Activated T-cell treated with anti-CD3 and anti-CD28 coated beads, Interleukin-2, amount 50 U/mL, for 24 hours (primary cell): ENCODE results near the gene BCL11B.

ENCODE experiments used
- DNase-seq: peaks from one replicate; pipeline ENCODE4 v3.0.0-alpha.2; 2020
- H3K27ac Mint-ChIP-seq: 2 replicates; pipeline ENCODE4 v1.8.0; 2020; ENCODE audit warnings: mild to moderate bottlenecking, mixed read lengths
- H3K27me3 Mint-ChIP-seq: 2 replicates; pipeline ENCODE4 v1.8.0; 2020; ENCODE audit warnings: mixed read lengths
- H3K36me3 Mint-ChIP-seq: 2 replicates; pipeline ENCODE4 v1.8.0; 2020; ENCODE audit warnings: low read depth, mixed read lengths
- H3K4me1 Mint-ChIP-seq: 2 replicates; pipeline ENCODE4 v1.8.0; 2020; ENCODE audit warnings: low read depth, mixed read lengths
- H3K4me3 Mint-ChIP-seq: 2 replicates; pipeline ENCODE4 v1.8.0; 2020; ENCODE audit warnings: mild to moderate bottlenecking, moderate library complexity, mixed read lengths
- H3K9me3 Mint-ChIP-seq: 2 replicates; pipeline ENCODE4 v1.8.0; 2020; ENCODE audit warnings: mixed read lengths

Gene BCL11B

DNA sequence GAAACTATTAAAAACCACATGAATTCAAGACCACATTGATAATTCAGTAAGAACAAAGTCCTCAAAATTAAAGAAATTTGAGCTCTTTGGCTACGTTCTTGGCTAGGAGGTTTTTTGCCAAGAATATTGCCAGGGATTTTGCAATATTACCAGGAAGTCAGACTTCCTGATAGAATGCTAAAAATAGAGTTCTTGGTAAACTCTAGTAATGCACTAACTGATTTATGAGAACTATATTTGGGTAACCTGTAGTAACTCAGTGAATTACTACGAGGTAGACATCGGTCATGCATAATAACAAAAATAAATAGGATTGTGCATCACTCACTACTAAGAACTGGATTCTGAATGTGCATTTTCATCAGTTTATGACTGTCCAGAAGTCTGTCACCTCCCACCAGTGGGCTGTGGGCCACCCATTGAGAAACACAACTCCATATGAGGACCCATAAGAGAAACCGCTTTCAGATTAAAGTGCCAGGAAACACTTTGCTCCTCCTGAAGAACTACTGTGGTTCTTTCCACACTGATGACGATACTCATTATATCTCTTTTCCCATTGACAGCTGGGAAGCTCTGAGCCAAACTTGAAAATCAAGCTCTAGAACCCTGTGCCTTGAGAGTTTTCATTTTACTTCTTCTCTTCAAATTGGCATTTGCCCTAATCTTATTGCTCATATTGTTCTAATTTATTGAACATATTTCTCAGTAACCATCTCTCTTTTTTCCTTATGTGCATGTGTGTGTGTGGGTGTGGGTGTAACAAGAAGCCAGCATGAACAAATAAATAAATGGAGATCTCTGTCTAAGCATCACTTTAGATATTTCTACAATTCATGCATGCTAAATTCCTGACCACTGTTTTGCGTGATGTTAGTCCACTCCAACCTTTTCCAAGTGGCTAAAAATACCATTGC is 116.6 kb downstream of the BCL11B start:
- no peak for DNase-seq
- Mint-ChIP-seq H3K4me1 (peaks cover 6% of the 10 kb centered on the region), H3K4me3 (no peak overlapping the region), H3K27ac (no peak overlapping the region), H3K36me3 (no peaks in the 10 kb centered on the region), H3K27me3 (no peaks in the 10 kb centered on the region), H3K9me3 (no peaks in the 10 kb centered on the region)

DNA sequence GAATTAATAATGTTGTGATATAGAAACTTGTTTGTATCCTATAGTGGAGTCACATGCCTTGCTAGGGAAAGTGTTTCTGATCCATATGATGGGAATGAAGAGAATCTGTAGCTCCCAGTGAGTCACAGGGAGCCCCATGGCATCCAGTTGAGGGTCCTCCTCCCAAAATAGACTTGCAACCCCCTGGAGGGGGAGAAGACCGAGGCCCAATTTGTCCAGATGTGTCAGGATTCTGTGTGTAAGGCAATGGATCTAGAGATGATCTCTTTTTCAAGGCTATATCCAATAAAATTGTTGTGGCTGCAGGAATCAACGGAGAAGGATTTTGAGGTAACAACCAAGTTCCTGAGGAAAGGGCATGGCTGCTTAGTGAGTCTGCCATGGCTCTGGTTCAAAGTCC is 121.8 kb downstream of the BCL11B start:
- DNase-seq, result no peak
- Mint-ChIP-seq H3K27me3 (no peaks in the 10 kb centered on the region), H3K4me1 (no peaks in the 10 kb centered on the region), H3K36me3 (no peaks in the 10 kb centered on the region), H3K9me3 (no peaks in the 10 kb centered on the region), H3K27ac (no peak overlapping the region), H3K4me3 (no peak overlapping the region)

- no peak overlapping the region for H3K4me3 Mint-ChIP-seq
- H3K36me3 Mint-ChIP-seq, result no peaks in the 10 kb centered on the region
- H3K27me3 Mint-ChIP-seq, result no peaks in the 10 kb centered on the region
- DNase-seq, result no peak
- no peaks in the 10 kb centered on the region for H3K9me3 Mint-ChIP-seq
- no peak overlapping the region for H3K27ac Mint-ChIP-seq
- no peaks in the 10 kb centered on the region for H3K4me1 Mint-ChIP-seq
Observed at GRCh38 chr14:99148861-99149610, 123.0 kb downstream of the BCL11B start.

- no peaks in the 10 kb centered on the region for H3K27me3 Mint-ChIP-seq
- H3K4me3 Mint-ChIP-seq, result no peak overlapping the region
- no peaks in the 10 kb centered on the region for H3K4me1 Mint-ChIP-seq
- H3K27ac Mint-ChIP-seq, result no peak overlapping the region
- H3K36me3 Mint-ChIP-seq, result no peaks in the 10 kb centered on the region
- no peak for DNase-seq
- no peaks in the 10 kb centered on the region for H3K9me3 Mint-ChIP-seq
Observed at GRCh38 chr14:99148131-99148530, 123.9 kb downstream of the BCL11B start.

GRCh38 chr14:99147366-99147740 is 124.6 kb downstream of the BCL11B start:
- Mint-ChIP-seq H3K27ac (no peak overlapping the region), H3K4me3 (no peak overlapping the region), H3K4me1 (no peaks in the 10 kb centered on the region), H3K36me3 (no peaks in the 10 kb centered on the region), H3K9me3 (no peaks in the 10 kb centered on the region), H3K27me3 (no peaks in the 10 kb centered on the region)
- DNase-seq, result no peak

DNA sequence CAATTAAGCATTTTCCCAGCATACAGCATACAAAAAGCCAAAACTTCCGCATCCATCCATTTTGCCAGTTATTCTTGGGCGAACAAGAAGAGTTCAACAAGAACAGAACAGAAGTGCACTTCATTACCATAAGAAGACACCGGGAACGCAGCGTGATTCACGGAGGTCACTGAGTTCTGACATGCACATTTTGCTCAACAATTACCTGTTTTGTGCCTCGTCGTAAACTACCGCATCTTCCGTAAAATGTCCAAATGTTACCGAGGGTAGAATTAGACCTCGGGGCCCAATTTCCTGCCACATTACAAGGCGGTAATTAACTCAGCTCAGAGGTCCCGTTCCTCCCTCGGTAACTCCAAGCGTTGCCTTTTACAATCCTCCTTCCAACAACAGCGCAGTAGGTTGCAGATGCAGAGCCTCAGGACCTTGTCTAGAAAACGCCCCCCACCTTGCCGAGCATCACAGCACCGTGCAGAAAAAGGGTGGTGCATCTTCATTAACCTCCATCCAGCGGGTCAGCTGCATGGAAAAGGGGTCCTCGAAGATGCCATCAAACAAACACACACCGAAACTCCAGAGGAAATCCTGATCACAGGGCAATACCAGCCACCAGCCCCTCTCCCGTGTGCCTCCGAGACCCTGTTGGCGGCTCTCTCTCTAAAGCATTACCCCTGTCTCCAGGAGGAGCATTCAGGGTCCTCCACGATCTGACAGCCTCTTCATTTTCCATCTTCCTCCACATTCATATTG is 125.2 kb downstream of the BCL11B start:
- H3K27ac Mint-ChIP-seq, result no peak overlapping the region
- H3K4me3 Mint-ChIP-seq, result no peak overlapping the region
- H3K4me1 Mint-ChIP-seq, result no peaks in the 10 kb centered on the region
- no peaks in the 10 kb centered on the region for H3K27me3 Mint-ChIP-seq
- DNase-seq, result no peak
- no peaks in the 10 kb centered on the region for H3K9me3 Mint-ChIP-seq
- no peaks in the 10 kb centered on the region for H3K36me3 Mint-ChIP-seq

DNA sequence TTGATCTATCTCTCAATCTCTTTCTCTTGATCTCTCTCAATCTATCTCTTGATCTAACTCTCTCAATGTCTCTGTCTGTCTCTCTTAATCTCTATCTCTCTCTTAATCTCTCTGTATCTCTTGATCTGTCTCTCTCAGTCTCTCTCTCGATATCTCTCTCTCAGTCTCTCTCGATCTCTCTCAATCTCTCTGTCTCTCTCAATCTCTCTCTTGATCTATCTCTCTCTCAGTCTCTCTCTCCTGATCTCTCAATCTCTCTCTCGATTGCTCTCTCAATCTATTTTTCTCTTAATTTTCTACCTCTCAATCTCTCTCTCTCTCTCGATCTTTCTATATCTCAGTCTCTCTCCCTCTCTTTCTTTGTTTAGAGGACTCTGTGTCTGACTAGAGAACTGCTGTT is 126.7 kb downstream of the BCL11B start:
- no peaks in the 10 kb centered on the region for H3K4me1 Mint-ChIP-seq
- no peaks in the 10 kb centered on the region for H3K9me3 Mint-ChIP-seq
- no peak for DNase-seq
- H3K36me3 Mint-ChIP-seq, result no peaks in the 10 kb centered on the region
- no peak overlapping the region for H3K27ac Mint-ChIP-seq
- no peaks in the 10 kb centered on the region for H3K27me3 Mint-ChIP-seq
- no peak overlapping the region for H3K4me3 Mint-ChIP-seq

GRCh38 chr14:99143793-99144192 is 128.2 kb downstream of the BCL11B start:
- no peaks in the 10 kb centered on the region for H3K27me3 Mint-ChIP-seq
- H3K9me3 Mint-ChIP-seq, result no peaks in the 10 kb centered on the region
- no peaks in the 10 kb centered on the region for H3K4me1 Mint-ChIP-seq
- no peak overlapping the region for H3K4me3 Mint-ChIP-seq
- no peak for DNase-seq
- no peaks in the 10 kb centered on the region for H3K36me3 Mint-ChIP-seq
- H3K27ac Mint-ChIP-seq, result no peak overlapping the region

GRCh38 chr14:99143126-99143525 is 128.9 kb downstream of the BCL11B start:
- Mint-ChIP-seq H3K4me1 (peaks cover 2% of the 10 kb centered on the region), H3K36me3 (no peaks in the 10 kb centered on the region), H3K9me3 (no peaks in the 10 kb centered on the region), H3K4me3 (no peak overlapping the region), H3K27me3 (no peaks in the 10 kb centered on the region), H3K27ac (no peak overlapping the region)
- DNase-seq, result no peak

DNA sequence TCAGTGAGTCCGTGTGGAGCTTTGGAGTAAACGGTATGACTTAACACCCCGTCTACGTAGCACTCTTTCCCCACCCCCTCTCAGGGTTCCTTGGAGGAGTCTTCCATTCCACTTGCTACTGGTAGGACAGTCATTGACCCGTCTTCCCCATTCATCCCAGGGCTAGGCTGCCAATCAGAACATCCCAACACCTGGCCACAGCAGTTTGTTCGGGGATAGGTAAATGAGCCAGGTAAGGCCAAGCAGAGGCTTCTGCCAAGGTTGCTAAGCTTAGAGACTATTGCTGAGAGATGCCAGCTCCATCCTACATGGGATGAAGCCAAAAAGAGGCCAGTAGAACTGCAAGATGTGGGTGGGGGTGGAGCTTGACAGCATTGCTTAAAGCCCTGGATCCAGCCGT is 130.8 kb downstream of the BCL11B start:
- no peaks in the 10 kb centered on the region for H3K9me3 Mint-ChIP-seq
- no peak overlapping the region for H3K4me3 Mint-ChIP-seq
- H3K36me3 Mint-ChIP-seq, result no peaks in the 10 kb centered on the region
- DNase-seq, result no peak
- H3K4me1 Mint-ChIP-seq, result peaks cover 12% of the 10 kb centered on the region
- H3K27ac Mint-ChIP-seq, result no peak overlapping the region
- no peaks in the 10 kb centered on the region for H3K27me3 Mint-ChIP-seq

DNA sequence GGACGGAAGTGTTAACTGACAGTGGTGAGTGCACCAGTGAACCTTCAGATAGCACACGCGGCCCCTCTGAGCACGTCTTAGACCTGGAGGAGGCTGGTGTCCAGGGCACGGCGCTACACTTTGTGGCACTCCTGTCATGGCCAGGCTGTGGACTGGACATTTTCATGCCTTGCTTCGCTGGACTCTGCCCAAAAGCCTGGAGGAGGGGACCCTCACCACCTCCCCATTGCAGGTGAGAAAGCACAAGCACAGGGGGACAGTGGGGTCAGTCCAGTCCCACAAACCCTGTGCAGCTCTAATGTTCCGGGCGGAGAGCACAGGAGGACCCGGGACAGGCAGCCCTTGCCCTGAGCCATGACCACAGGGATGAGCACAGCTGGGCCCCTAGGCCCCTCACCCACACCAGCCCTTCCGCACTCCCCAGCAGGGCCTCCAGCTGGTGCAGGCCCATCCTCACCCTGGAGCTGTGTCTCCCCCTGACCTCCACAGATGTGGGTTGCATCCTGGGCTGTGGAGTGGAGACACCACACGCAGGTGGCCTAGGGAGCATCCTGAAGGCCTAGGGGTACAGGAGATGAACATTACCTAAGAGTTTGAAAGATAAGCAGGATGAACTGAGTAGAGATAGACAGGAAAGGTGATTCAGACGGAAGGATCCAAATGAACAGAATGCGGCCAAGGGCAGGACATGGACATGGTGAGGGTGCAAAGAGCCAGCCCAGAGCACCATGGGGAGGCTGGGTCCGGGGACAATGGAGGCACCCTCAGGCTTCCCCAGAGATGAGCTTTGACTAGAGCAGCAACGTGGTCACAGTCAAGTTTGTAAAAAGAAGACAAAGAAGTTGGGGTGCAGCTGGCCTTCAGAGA is 132.8 kb downstream of the BCL11B start:
- Mint-ChIP-seq H3K27me3 (no peaks in the 10 kb centered on the region), H3K36me3 (no peaks in the 10 kb centered on the region), H3K9me3 (no peaks in the 10 kb centered on the region), H3K27ac (no peak overlapping the region), H3K4me1 (peaks cover 12% of the 10 kb centered on the region), H3K4me3 (no peak overlapping the region)
- DNase-seq, result peak; percentile 22

DNA sequence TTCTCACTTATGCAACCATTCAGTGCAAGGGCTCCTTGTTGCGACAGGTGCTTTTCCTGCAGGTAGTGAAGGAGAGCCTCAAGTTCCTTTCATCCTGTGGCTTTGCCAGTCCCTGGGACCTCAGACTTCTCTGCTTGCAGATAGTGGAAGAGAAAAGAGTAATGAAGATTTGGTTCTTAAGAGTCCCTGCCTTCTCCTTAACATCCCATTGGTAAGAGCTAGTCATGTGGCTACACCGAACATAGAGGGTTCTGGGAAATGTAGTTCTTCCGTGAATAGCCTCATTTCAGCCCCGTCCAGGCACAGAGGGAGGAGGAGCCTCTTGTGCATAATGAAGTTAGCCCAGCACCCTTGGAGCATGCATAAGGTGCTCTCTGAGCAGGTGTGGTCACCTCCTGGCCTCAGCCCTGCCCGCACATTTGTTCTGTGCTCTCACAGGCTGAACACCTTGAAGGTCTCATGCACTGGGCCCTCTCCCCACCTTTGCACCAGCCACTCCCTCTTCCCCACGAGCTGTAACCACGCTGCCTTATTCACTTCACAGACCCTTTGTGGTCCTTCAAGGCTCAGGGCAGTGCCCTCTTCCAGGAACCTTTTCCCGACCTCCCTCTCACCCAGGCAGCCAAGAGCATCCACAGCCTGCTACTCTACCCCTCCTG is 134.0 kb downstream of the BCL11B start:
- Mint-ChIP-seq H3K9me3 (no peaks in the 10 kb centered on the region), H3K36me3 (no peaks in the 10 kb centered on the region), H3K4me1 (peaks cover 14% of the 10 kb centered on the region), H3K27ac (no peak overlapping the region), H3K27me3 (no peaks in the 10 kb centered on the region), H3K4me3 (no peak overlapping the region)
- peak; percentile 27 for DNase-seq

DNA sequence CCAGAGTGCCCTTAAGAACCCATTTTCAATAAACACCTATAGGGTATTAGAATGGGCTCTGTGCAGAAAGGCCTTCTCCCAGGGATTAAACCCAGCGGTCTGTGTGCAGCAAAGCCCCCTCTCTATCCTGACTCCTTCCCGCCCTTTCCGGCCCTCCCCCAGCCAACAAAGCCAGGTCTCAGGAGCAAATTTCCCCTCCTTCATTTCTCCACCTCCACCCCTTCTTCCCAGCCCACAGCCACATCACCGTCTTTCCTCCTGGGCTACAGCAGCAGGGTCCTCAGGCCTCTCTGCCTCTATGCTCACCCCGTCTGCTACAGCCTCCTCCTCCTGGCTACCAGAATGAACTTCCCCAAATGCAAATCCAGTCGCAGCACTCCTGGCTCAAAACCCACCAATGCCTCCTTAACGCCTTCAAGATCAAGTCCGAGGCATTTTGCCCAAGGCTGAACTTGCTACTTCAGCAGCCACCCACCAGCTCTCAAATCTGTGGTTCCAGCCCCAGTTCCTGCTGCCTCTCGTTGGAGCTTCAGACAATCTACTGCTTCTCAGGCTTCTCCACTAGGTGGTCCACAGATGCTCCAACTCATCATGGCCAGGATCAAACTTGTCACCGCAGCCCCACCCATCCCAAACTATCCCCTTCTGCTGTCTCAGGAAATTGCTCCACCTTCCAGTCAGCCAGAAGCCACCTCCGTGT is 134.8 kb downstream of the BCL11B start:
- peak; percentile 25 for DNase-seq
- Mint-ChIP-seq H3K36me3 (no peaks in the 10 kb centered on the region), H3K4me1 (peaks cover 14% of the 10 kb centered on the region), H3K4me3 (no peak overlapping the region), H3K27ac (no peak overlapping the region), H3K9me3 (no peaks in the 10 kb centered on the region), H3K27me3 (no peaks in the 10 kb centered on the region)
